Hepatocyte (in vitro differentiated cells): ENCODE data around the gene EML4. TPM values are rescaled to one million over a fixed set of nuclear protein-coding genes. Genes with fewer than 3 reads are reported as not detected.

Source experiments
- DNase-seq: peaks from one replicate; pipeline ENCODE4 v3.0.0-alpha.2; 2016; ENCODE audit warnings: low spot score
- H2AFZ ChIP-seq: fragments of 200-600 bp; sonication (generic); 2 replicates; pipeline ENCODE4 v1.6.0; 2016; ENCODE audit warnings: antibody characterized with exemption, mild to moderate bottlenecking
- H3K27ac ChIP-seq: fragments of 200-600 bp; sonication (generic); 2 replicates; pipeline ENCODE4 v1.5.1; 2016; ENCODE audit warnings: mild to moderate bottlenecking
- H3K27me3 ChIP-seq: fragments of 200-600 bp; sonication (generic); 2 replicates; pipeline ENCODE4 v1.6.1; 2016
- H3K36me3 ChIP-seq: fragments of 200-600 bp; sonication (generic); replicated peaks from 2 replicates; pipeline ENCODE4 v1.5.1; 2016; ENCODE audit warnings: low read depth; ENCODE audit not compliant: insufficient read depth
- H3K4me1 ChIP-seq: fragments of 200-600 bp; sonication (generic); 2 replicates; pipeline ENCODE4 v1.5.1; 2016; ENCODE audit warnings: mild to moderate bottlenecking, moderate library complexity; ENCODE audit not compliant: insufficient read depth
- H3K4me2 ChIP-seq: fragments of 200-600 bp; sonication (generic); 2 replicates; pipeline ENCODE4 v1.6.0; 2016
- H3K4me3 ChIP-seq: fragments of 200-600 bp; sonication (generic); 2 replicates; pipeline ENCODE4 v1.5.1; 2016; ENCODE audit warnings: mild to moderate bottlenecking
- H3K79me2 ChIP-seq: fragments of 200-600 bp; sonication (generic); 2 replicates; pipeline ENCODE4 v1.6.0; 2017; ENCODE audit warnings: mild to moderate bottlenecking
- H3K9me2 ChIP-seq: fragments of 200-600 bp; sonication (generic); replicated peaks from 2 replicates; pipeline ENCODE4 v1.6.0; 2017; ENCODE audit warnings: mild to moderate bottlenecking; ENCODE audit not compliant: insufficient read depth
- H3K9me3 ChIP-seq: fragments of 200-600 bp; sonication (generic); 2 replicates; pipeline ENCODE4 v1.5.1; 2016; ENCODE audit warnings: low read depth, mild to moderate bottlenecking
- H4K20me1 ChIP-seq: fragments of 200-600 bp; sonication (generic); 2 replicates; pipeline ENCODE4 v1.6.0; 2016; ENCODE audit warnings: mild to moderate bottlenecking; ENCODE audit not compliant: insufficient read depth, poor library complexity, severe bottlenecking
- CTCF ChIP-seq: fragments of 200-600 bp; sonication (generic); IDR thresholded peaks from 2 replicates; pipeline ENCODE4 v1.5.1; 2016; ENCODE audit warnings: antibody characterized with exemption, mild to moderate bottlenecking; ENCODE audit not compliant: poor library complexity
- EZH2 ChIP-seq: fragments of 200-600 bp; sonication (generic); IDR thresholded peaks from 2 replicates; pipeline ENCODE4 v1.6.1; 2016; ENCODE audit warnings: antibody characterized with exemption, mild to moderate bottlenecking, borderline replicate concordance
- EZH2phosphoT487 ChIP-seq: fragments of 200-600 bp; sonication (generic); IDR thresholded peaks from one replicate; pipeline ENCODE4 v1.6.1; 2018; ENCODE audit warnings: antibody characterized with exemption, mild to moderate bottlenecking, low read depth, moderate library complexity; ENCODE audit not compliant: unreplicated experiment, severe bottlenecking
- WGBS: methylation state at CpG from one replicate; pipeline ENCODE4 v1.1.6; 2016; ENCODE audit warnings: low lambda C conversion rate; ENCODE audit errors: missing lambda C conversion rate; 5-methylcytosine and 5-hydroxymethylcytosine counted together
- polyA plus RNA-seq: library from polyadenylated mRNA; unstranded; fragments of >200 nt; fragmentation: Nextera tagmentation; extraction: Ambion mirVana; gene quantifications from 2 replicates; pipeline ENCODE4 v1.2.1, GENCODE V29; 2016
- total RNA-seq: library from RNA; depleted of rRNA; stranded (reverse); fragments of >200 nt; gene quantifications from 2 replicates; pipeline ENCODE4 v1.2.3, GENCODE V29; 2014

Gene EML4
- total and polyA plus RNA-seq, 2 experiments from 2014 or later: 49.9 to 86.8 TPM

- no peaks in the 10 kb centered on the region for H3K9me3 ChIP-seq
- no peak overlapping the region for H3K27ac ChIP-seq
- peaks cover 16% of the 10 kb centered on the region for H3K4me1 ChIP-seq
- no peaks in the 10 kb centered on the region for H3K36me3 ChIP-seq
- no peak overlapping the region for H3K4me2 ChIP-seq
- no peak overlapping the region for H3K4me3 ChIP-seq
- no peak overlapping the region for H2AFZ ChIP-seq
- H3K9me2 ChIP-seq: no peaks in the 10 kb centered on the region
- no peaks in the 10 kb centered on the region for H4K20me1 ChIP-seq
- H3K27me3 ChIP-seq: no peaks in the 10 kb centered on the region
- H3K79me2 ChIP-seq: peaks cover 88% of the 10 kb centered on the region
- TF ChIP-seq CTCF (no peak), EZH2phosphoT487 (no peak), EZH2 (no peak)
- DNase-seq: no peak
- 76% methylated on average over 3 of the region's 3 CpGs for WGBS
Measured at GRCh38 chr2:42230891-42231290, 61.7 kb downstream of the EML4 start.

- Histone ChIP-seq H3K27me3 (no peaks in the 10 kb centered on the region), H3K79me2 (peaks cover 88% of the 10 kb centered on the region), H3K36me3 (no peaks in the 10 kb centered on the region), H4K20me1 (no peaks in the 10 kb centered on the region), H3K4me2 (no peak overlapping the region), H3K27ac (no peak overlapping the region), H3K9me3 (no peaks in the 10 kb centered on the region), H2AFZ (no peak overlapping the region), H3K9me2 (no peaks in the 10 kb centered on the region), H3K4me1 (peaks cover 16% of the 10 kb centered on the region), H3K4me3 (no peak overlapping the region)
- 89% methylated on average over 1 of the region's 1 CpG for WGBS
- TF ChIP-seq EZH2phosphoT487 (no peak), CTCF (no peak), EZH2 (no peak)
- DNase-seq: no peak
Measured at GRCh38 chr2:42232024-42232423, 62.9 kb downstream of the EML4 start.

GRCh38 chr2:42233976-42234441 lies 64.9 kb downstream of the EML4 start:
- TF ChIP-seq CTCF: no peak
- TF ChIP-seq EZH2: no peak
- no peak for TF ChIP-seq EZH2phosphoT487
- Histone ChIP-seq H3K4me1 (peaks cover 16% of the 10 kb centered on the region), H3K9me2 (no peaks in the 10 kb centered on the region), H3K36me3 (no peaks in the 10 kb centered on the region), H3K79me2 (peaks cover 88% of the 10 kb centered on the region), H3K27me3 (no peaks in the 10 kb centered on the region), H3K9me3 (no peaks in the 10 kb centered on the region), H4K20me1 (no peaks in the 10 kb centered on the region), H3K27ac (peak overlapping the region; percentile 85), H3K4me3 (no peak overlapping the region), H2AFZ (no peak overlapping the region), H3K4me2 (peak overlapping the region; percentile 59)
- peak; percentile 36 for DNase-seq
- WGBS: 28% methylated on average over 5 of the region's 5 CpGs

GRCh38 chr2:42236911-42237310 lies 67.8 kb downstream of the EML4 start:
- H2AFZ ChIP-seq: no peak overlapping the region
- no peak for DNase-seq
- no peaks in the 10 kb centered on the region for H3K9me2 ChIP-seq
- TF ChIP-seq CTCF (no peak), EZH2 (no peak), EZH2phosphoT487 (no peak)
- H3K4me1 ChIP-seq: peaks cover 25% of the 10 kb centered on the region
- WGBS: 95% methylated on average over 2 of the region's 2 CpGs
- no peak overlapping the region for H3K27ac ChIP-seq
- H3K4me3 ChIP-seq: no peak overlapping the region
- no peaks in the 10 kb centered on the region for H3K36me3 ChIP-seq
- no peaks in the 10 kb centered on the region for H4K20me1 ChIP-seq
- no peak overlapping the region for H3K4me2 ChIP-seq
- H3K27me3 ChIP-seq: no peaks in the 10 kb centered on the region
- H3K79me2 ChIP-seq: peaks cover 88% of the 10 kb centered on the region
- H3K9me3 ChIP-seq: no peaks in the 10 kb centered on the region
